Suprapubic skin (tissue), 4 donors: ENCODE results near the gene INAVA. TPM values are rescaled to one million over a fixed set of nuclear protein-coding genes. Genes with fewer than 3 reads are reported as not detected.
A peak's percentile ranks its signal among the peaks of the same experiment; 100 is the strongest.
"Not testable (repeated sequence)": the region's sequence is repeated elsewhere in the genome, so short reads cannot be mapped to it uniquely, and the experiment has no call there.

Source experiments
- DNase-seq, 2 donors: peaks; one replicate each; pipeline ENCODE4 v3.0.0-alpha.2; 2019; ENCODE audit warnings: low spot score in 2 of 2
- H3K27ac ChIP-seq: fragments of 200-600 bp; sonication (generic); one replicate; pipeline ENCODE4 v1.5.1; 2019
- H3K27me3 ChIP-seq: fragments of 200-600 bp; sonication (generic); one replicate; pipeline ENCODE4 v1.5.1; 2019
- H3K36me3 ChIP-seq: fragments of 200-600 bp; sonication (generic); one replicate; pipeline ENCODE4 v1.5.1; 2019
- H3K4me1 ChIP-seq: fragments of 200-600 bp; sonication (generic); one replicate; pipeline ENCODE4 v1.5.1; 2019
- H3K4me3 ChIP-seq: fragments of 200-600 bp; sonication (generic); one replicate; pipeline ENCODE4 v1.5.1; 2019; ENCODE audit warnings: mild to moderate bottlenecking
- H3K9me3 ChIP-seq: fragments of 200-600 bp; sonication (generic); one replicate; pipeline ENCODE4 v1.5.1; 2019
- CTCF ChIP-seq, 2 donors: fragments of 200-600 bp in 1 of 2; fragments of 450-650 bp in 1 of 2; sonication (generic) in 1 of 2; IDR thresholded peaks; one replicate each; pipeline ENCODE4 v1.5.1; 2016 to 2019; ENCODE audit warnings: antibody characterized with exemption in 2 of 2, mild to moderate bottlenecking in 1 of 2, moderate library complexity in 1 of 2
- EP300 ChIP-seq: sonication (generic); formaldehyde crosslinking; IDR thresholded peaks from one replicate; pipeline ENCODE4 v1.6.1; 2017; ENCODE audit warnings: antibody characterized with exemption
- POLR2A ChIP-seq, 2 donors: fragments of 450-650 bp; IDR thresholded peaks; one replicate each; pipeline ENCODE4 v1.6.1; 2017; ENCODE audit warnings: antibody characterized with exemption in 2 of 2, mild to moderate bottlenecking in 2 of 2, moderate library complexity in 2 of 2
- POLR2AphosphoS5 ChIP-seq, 3 donors: sonication (generic); formaldehyde crosslinking; IDR thresholded peaks; one replicate each; pipeline ENCODE4 v1.6.1; 2017; ENCODE audit warnings: antibody characterized with exemption in 3 of 3
- WGBS: methylation state at CpG from one replicate; pipeline ENCODE4 v1.1.5; 2018; 5-methylcytosine and 5-hydroxymethylcytosine counted together
- total RNA-seq, 4 donors: library from RNA; depleted of rRNA; stranded (reverse); fragments of >200 nt; gene quantifications; one replicate each; pipeline ENCODE4 v1.1.0, GENCODE V29; 2016

INAVA gene
- total RNA-seq, 4 donors from 2014 or later, result 110 to 137 (median 117) TPM

GRCh38 chr1:200963076-200963475 is 68.4 kb downstream of the INAVA start:
- Histone ChIP-seq H3K36me3 (no peaks in the 10 kb centered on the region), H3K27ac (no peak overlapping the region), H3K4me1 (peaks cover 24% of the 10 kb centered on the region), H3K27me3 (no peaks in the 10 kb centered on the region), H3K9me3 (no peaks in the 10 kb centered on the region), H3K4me3 (no peak overlapping the region)
- TF ChIP-seq CTCF (IDR thresholded peaks at IDR 0.05) (no peak), EP300 (no peak), POLR2AphosphoS5 (IDR thresholded peaks at IDR 0.05) (no peak), POLR2A (IDR thresholded peaks at IDR 0.05) (no peak)
- no peak for DNase-seq
- WGBS, result 61% methylated on average over 2 of the region's 2 CpGs

GRCh38 chr1:200963888-200964287 is 69.2 kb downstream of the INAVA start:
- H3K4me1 ChIP-seq, result peaks cover 25% of the 10 kb centered on the region
- H3K9me3 ChIP-seq, H3K4me3 ChIP-seq, H3K27me3 ChIP-seq, H3K27ac ChIP-seq, H3K36me3 ChIP-seq: not testable (repeated sequence)
- DNase-seq, result peak in 1 of 2 donors; percentile 10
- WGBS, result 91% methylated on average over 11 of the region's 11 CpGs

Other genes with a start within 250 kb of the INAVA start
- 10 to 100 TPM; 28.0 to 37.3 (median 28.3) TPM for gene DDX59, start 225.0 kb upstream of the INAVA start, total RNA-seq
- 10 to 100 TPM; 26.5 to 47.4 (median 33.3) TPM for gene CAMSAP2, start 156.0 kb upstream of the INAVA start, total RNA-seq
- gene GPR25, start 21.9 kb upstream of the INAVA start, total RNA-seq, result not detected
- 1 to 10 TPM in 3 of 4 donors, under 1 TPM in 1; 0.65 to 2.3 (median 1.1) TPM for gene KIF21B, start 128.8 kb downstream of the INAVA start, total RNA-seq
- not detected for gene CACNA1S, start 217.5 kb downstream of the INAVA start, total RNA-seq
- not detected for gene ASCL5, start 232.3 kb downstream of the INAVA start, total RNA-seq